ENCODE measurements around the gene DCP2.
"Not testable (repeated sequence)": the region's sequence is repeated elsewhere in the genome, so short reads cannot be mapped to it uniquely, and the experiment has no call there.

Gene DCP2

GRCh38 chr5:112976432-112977309 is at the start of gene DCP2:
TSS of gene DCP2 (plus strand) at chr5:112976798. CDS start at chr5:112976934, 136 bp downstream.
- DNase-seq, result peak; percentile 91

GRCh38 chr5:112929336-112930081 is 47.1 kb upstream of the DCP2 start:
- DNase-seq, result no peak

GRCh38 chr5:112930082-112930344 is 46.6 kb upstream of the DCP2 start:
- DNase-seq, result no peak

- DNase-seq, result no peak
Measured at GRCh38 chr5:112931473-112931872, 45.1 kb upstream of the DCP2 start.

- DNase-seq, result no peak
Measured at GRCh38 chr5:112933105-112933504, 43.5 kb upstream of the DCP2 start.

- DNase-seq, result no peak
Measured at GRCh38 chr5:112933651-112934365, 42.8 kb upstream of the DCP2 start.

GRCh38 chr5:112934366-112934663 is 42.3 kb upstream of the DCP2 start:
- DNase-seq, result no peak

GRCh38 chr5:112935675-112936074 is 40.9 kb upstream of the DCP2 start:
- DNase-seq, result no peak

- no peak for DNase-seq
Measured at GRCh38 chr5:112938286-112938685, 38.3 kb upstream of the DCP2 start.

GRCh38 chr5:112940670-112941069 is 35.9 kb upstream of the DCP2 start:
- no peak for DNase-seq

GRCh38 chr5:112948458-112948857 is 28.1 kb upstream of the DCP2 start:
- DNase-seq, result no peak

GRCh38 chr5:112951124-112951702 is 25.4 kb upstream of the DCP2 start:
- no peak for DNase-seq

GRCh38 chr5:112956606-112957005 is 20.0 kb upstream of the DCP2 start:
- DNase-seq, result no peak

- no peak for DNase-seq
Measured at GRCh38 chr5:112957036-112957808, 19.4 kb upstream of the DCP2 start.

GRCh38 chr5:112958093-112959088 is 18.2 kb upstream of the DCP2 start:
- no peak for DNase-seq

GRCh38 chr5:112959872-112960271 is 16.7 kb upstream of the DCP2 start:
- DNase-seq, result not testable (repeated sequence)

- no peak for DNase-seq
Measured at GRCh38 chr5:112960315-112960714, 16.3 kb upstream of the DCP2 start.

- no peak for DNase-seq
Measured at GRCh38 chr5:112960863-112961504, 15.6 kb upstream of the DCP2 start.

GRCh38 chr5:112963374-112963733 is 13.2 kb upstream of the DCP2 start:
- DNase-seq, result not testable (repeated sequence)

GRCh38 chr5:112965733-112966306 is 10.8 kb upstream of the DCP2 start:
- DNase-seq, result no peak

Data from activated CD4-positive, alpha-beta T cell treated with anti-CD3 and anti-CD28 coated beads, Interleukin-2, amount 50 U/mL, for 1 hour (primary cell).